Large intestine (tissue), 3 donors: ENCODE measurements around the gene OR9Q2. TPM values are rescaled to one million over a fixed set of nuclear protein-coding genes. Genes with fewer than 3 reads are reported as not detected.
"Not testable (repeated sequence)": the region's sequence is repeated elsewhere in the genome, so short reads cannot be mapped to it uniquely, and the experiment has no call there.

Source experiments
- DNase-seq, 2 donors: peaks; one replicate each; pipeline versions ENCODE4 v3.0.0 to v3.0.0-alpha.2; 2013
- H3K27ac ChIP-seq: one replicate; pipeline ENCODE4 v1.5.1; 2013; ENCODE audit warnings: low read length
- H3K27me3 ChIP-seq: 2 replicates; pipeline ENCODE4 v1.6.1; 2013; ENCODE audit warnings: low read length; ENCODE audit not compliant: control insufficient read depth, insufficient read depth
- H3K36me3 ChIP-seq: 2 replicates; pipeline ENCODE4 v1.6.1; 2013; ENCODE audit warnings: low read length; ENCODE audit not compliant: control insufficient read depth, insufficient read depth
- H3K4me1 ChIP-seq: one replicate; pipeline ENCODE4 v1.6.1; 2013; ENCODE audit warnings: low read length; ENCODE audit not compliant: control insufficient read depth, insufficient read depth
- H3K4me3 ChIP-seq: one replicate; pipeline ENCODE4 v1.5.1; 2013; ENCODE audit warnings: low read length
- H3K9me3 ChIP-seq: one replicate; pipeline ENCODE4 v1.6.1; 2013; ENCODE audit warnings: mild to moderate bottlenecking, low read depth, low read length, moderate library complexity; ENCODE audit not compliant: control insufficient read depth
- WGBS: methylation state at CpG from one replicate; pipeline ENCODE4 v1.1.5; 2013; ENCODE audit warnings: low lambda C conversion rate; ENCODE audit not compliant: insufficient coverage; 5-methylcytosine and 5-hydroxymethylcytosine counted together
- polyA plus RNA-seq: library from polyadenylated mRNA; unstranded; fragments of 120-200 nt; gene quantifications from one replicate; pipeline ENCODE4 v1.2.1, GENCODE V29; 2013

Gene OR9Q2
- polyA plus RNA-seq, 1 donor: not detected

GRCh38 chr11:58192229-58192628 is 3.4 kb downstream of the OR9Q2 start:
- Histone ChIP-seq H3K4me3 (no peak overlapping the region), H3K36me3 (no peaks in the 10 kb centered on the region), H3K9me3 (peaks cover 7% of the 10 kb centered on the region), H3K27ac (peak overlapping the region; percentile 85), H3K27me3 (no peaks in the 10 kb centered on the region), H3K4me1 (peaks cover 20% of the 10 kb centered on the region)
- 50% methylated on average over 1 of the region's 3 CpGs for WGBS
- peak; percentile 83 to 91 for DNase-seq

- H3K27me3 ChIP-seq: no peaks in the 10 kb centered on the region
- peaks cover 20% of the 10 kb centered on the region for H3K4me1 ChIP-seq
- DNase-seq: peak; percentile 56 to 77
- no peak overlapping the region for H3K4me3 ChIP-seq
- no peaks in the 10 kb centered on the region for H3K36me3 ChIP-seq
- peak overlapping the region; percentile 85 for H3K27ac ChIP-seq
- H3K9me3 ChIP-seq: peaks cover 15% of the 10 kb centered on the region
These were observed 4.5 kb downstream of the OR9Q2 start for GRCh38 chr11:58193391-58193790.

GRCh38 chr11:58195939-58196338 is 7.1 kb downstream of the OR9Q2 start:
- H3K27me3 ChIP-seq: no peaks in the 10 kb centered on the region
- WGBS: 100% methylated on average over 1 of the region's 2 CpGs
- no peak for DNase-seq
- H3K27ac ChIP-seq: no peak overlapping the region
- H3K4me3 ChIP-seq: no peak overlapping the region
- peaks cover 20% of the 10 kb centered on the region for H3K4me1 ChIP-seq
- H3K36me3 ChIP-seq: no peaks in the 10 kb centered on the region
- peaks cover 11% of the 10 kb centered on the region for H3K9me3 ChIP-seq

GRCh38 chr11:58199271-58199670 is 10.4 kb downstream of the OR9Q2 start:
- peaks cover 8% of the 10 kb centered on the region for H3K9me3 ChIP-seq
- H3K27me3 ChIP-seq: no peaks in the 10 kb centered on the region
- H3K27ac ChIP-seq: no peak overlapping the region
- no CpG with 5 or more reads among the region's 1 CpG for WGBS
- DNase-seq: no peak
- no peaks in the 10 kb centered on the region for H3K4me1 ChIP-seq
- no peaks in the 10 kb centered on the region for H3K36me3 ChIP-seq
- H3K4me3 ChIP-seq: no peak overlapping the region

GRCh38 chr11:58204042-58204441 is 15.2 kb downstream of the OR9Q2 start, which contains the start of gene OR1S2:
Gene OR1S2, minus strand, starts transcription at chr11:58204142. Its CDS starts 0 bp downstream, at chr11:58204142.
- H3K36me3 ChIP-seq: no peaks in the 10 kb centered on the region
- H3K4me3 ChIP-seq: no peak within 1 kb of the TSS

GRCh38 chr11:58212420-58212819 is 23.6 kb downstream of the OR9Q2 start, which contains the start of gene OR1S1:
Gene OR1S1, plus strand, starts transcription at chr11:58212720.
- no CpG with 5 or more reads among the region's 2 CpGs for WGBS
- H3K27ac ChIP-seq, H3K9me3 ChIP-seq, H3K4me1 ChIP-seq, DNase-seq, H3K36me3 ChIP-seq, H3K4me3 ChIP-seq, H3K27me3 ChIP-seq: not testable (repeated sequence)

More at GRCh38 chr11:58204042-58204441, 15.2 kb downstream of the OR9Q2 start, which contains the start of gene OR1S2:
- Histone ChIP-seq H3K9me3 (no peaks in the 10 kb centered on the region), H3K27me3 (no peaks in the 10 kb centered on the region), H3K4me1 (no peaks in the 10 kb centered on the region), H3K27ac (no peak within 1 kb of the TSS)
- no peak for DNase-seq

- no peaks in the 10 kb centered on the region for H3K27me3 ChIP-seq
- no peaks in the 10 kb centered on the region for H3K9me3 ChIP-seq
- H3K4me3 ChIP-seq: no peak overlapping the region
- H3K4me1 ChIP-seq: no peaks in the 10 kb centered on the region
- no peak overlapping the region for H3K27ac ChIP-seq
- H3K36me3 ChIP-seq: no peaks in the 10 kb centered on the region
- DNase-seq: no peak
These were observed 27.6 kb downstream of the OR9Q2 start for GRCh38 chr11:58216476-58216875.

GRCh38 chr11:58222721-58223120 is 33.9 kb downstream of the OR9Q2 start:
- no peak overlapping the region for H3K4me3 ChIP-seq
- H3K9me3 ChIP-seq: no peaks in the 10 kb centered on the region
- no peak overlapping the region for H3K27ac ChIP-seq
- no peaks in the 10 kb centered on the region for H3K27me3 ChIP-seq
- H3K4me1 ChIP-seq: no peaks in the 10 kb centered on the region
- DNase-seq: no peak
- WGBS: 78% methylated on average over 4 of the region's 7 CpGs
- no peaks in the 10 kb centered on the region for H3K36me3 ChIP-seq

- Histone ChIP-seq H3K27ac (no peak overlapping the region), H3K9me3 (peaks cover 4% of the 10 kb centered on the region), H3K27me3 (no peaks in the 10 kb centered on the region), H3K4me1 (no peaks in the 10 kb centered on the region), H3K4me3 (no peak overlapping the region), H3K36me3 (no peaks in the 10 kb centered on the region)
- DNase-seq: no peak
- WGBS: 80% methylated on average over 2 of the region's 32 CpGs
These were observed 39.2 kb downstream of the OR9Q2 start for GRCh38 chr11:58227956-58228615.
